ENCODE data around the gene KAZALD1. TPM values are rescaled to one million over a fixed set of nuclear protein-coding genes. Genes with fewer than 3 reads are reported as not detected.

Gene KAZALD1
- total RNA-seq, 1 experiment from 2014 or later = 16.0 TPM

DNA sequence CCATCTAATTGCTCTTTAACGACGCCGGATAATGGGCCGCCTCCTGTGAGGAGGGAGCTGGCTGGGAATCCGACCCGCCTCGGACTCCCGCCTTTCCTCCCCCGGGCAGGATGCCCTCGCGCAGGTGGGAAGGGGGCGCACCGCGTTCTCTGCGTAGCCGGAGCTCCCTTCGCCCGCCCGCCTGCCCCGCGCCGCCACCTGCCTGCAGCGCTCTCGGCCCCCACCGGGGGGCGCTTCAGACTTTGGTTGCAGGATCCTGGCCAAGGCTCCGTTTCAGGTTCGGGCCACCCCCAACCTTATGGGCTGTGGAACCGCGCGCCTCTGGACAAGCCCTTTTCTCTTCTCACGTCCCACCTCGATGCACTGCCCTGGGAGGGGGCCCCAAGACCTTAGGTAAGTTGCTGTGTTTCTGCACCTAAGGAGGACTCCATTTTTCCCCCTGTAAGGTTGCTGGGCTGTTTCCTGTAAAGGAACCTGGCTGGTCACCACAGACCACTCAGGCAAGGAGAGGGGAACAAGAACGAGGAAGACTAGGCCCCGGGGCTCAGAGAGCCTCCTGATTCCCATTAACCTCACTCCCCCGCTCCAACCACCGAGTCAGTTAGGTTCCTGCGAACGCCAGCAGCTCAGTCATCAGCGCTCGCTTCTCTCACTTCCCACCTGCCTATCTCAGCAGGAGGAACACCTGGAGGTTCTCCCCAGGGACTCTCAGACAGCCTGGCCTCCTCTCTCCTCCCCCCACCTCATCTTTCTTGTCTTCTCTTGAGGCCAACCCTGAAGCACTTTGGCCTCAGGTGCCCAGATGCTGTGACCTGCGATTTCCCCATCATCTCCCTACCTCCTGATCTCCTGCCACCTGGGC lies 11.3 kb upstream of the KAZALD1 start:
- Histone ChIP-seq H4K20me1 (ENCODE audit: insufficient read depth) (no peaks in the 10 kb centered on the region), H3K4me3 (replicated peaks in 1 of 2; ENCODE audit: low read depth in 1 of 2, low read length in 2 of 2) (peak overlapping the region in 1 of 2 experiments; percentile 38; a peak in 3 of 4 replicates), H2AFZ (ENCODE audit: low read depth, low read length, poor library complexity, severe bottlenecking) (no peak overlapping the region), H3K9ac (ENCODE audit: low read length) (peak overlapping the region; percentile 51), H3K36me3 (ENCODE audit: control insufficient read depth in 1 of 2, insufficient read depth in 2 of 2, low read length in 2 of 2) (peaks cover 2 to 8% of the 10 kb centered on the region in 2 experiments; a peak in 1 of 4 replicates), H3K27ac (ENCODE audit: low read depth, low read length) (no peak overlapping the region; the same call in 1 of the 2 replicates), H3K9me2 (ENCODE audit: insufficient read depth) (no peaks in the 10 kb centered on the region), H3K4me1 (ENCODE audit: control insufficient read depth in 1 of 2, insufficient read depth in 2 of 2, low read length in 2 of 2) (peaks cover 18 to 36% of the 10 kb centered on the region in 2 experiments), H3K9me3 (ENCODE audit: control insufficient read depth in 1 of 2, insufficient read depth in 1 of 2, low read depth in 1 of 2, low read length in 2 of 2) (no peaks in the 10 kb centered on the region), H3K4me2 (ENCODE audit: low read length) (peak overlapping the region; percentile 70), H3K27me3 (ENCODE audit: insufficient read depth, low read length) (no peaks in the 10 kb centered on the region), H3K79me2 (ENCODE audit: insufficient read depth, low read length) (peaks cover 55% of the 10 kb centered on the region)
- no peak for DNase-seq (ENCODE audit: low read depth, low spot score)
- BruUV-seq (replicated peaks) = TSS peak; percentile 44
- intact Hi-C loops (cut with micrococcal nuclease) = no loop called here
- TF ChIP-seq ZNF274 (IDR thresholded peaks at IDR 0.05; ENCODE audit: low read depth, low read length) (no peak), CBX3 (IDR thresholded peaks at IDR 0.05; ENCODE audit: low read depth) (no peak), EGR1 (IDR thresholded peaks at IDR 0.05; ENCODE audit: low read depth) (no peak), POLR2AphosphoS5 (IDR thresholded peaks at IDR 0.05; ENCODE audit: low read depth, low read length) (peak; percentile 43; the same call in 1 of the 2 replicates), ATF3 (IDR thresholded peaks at IDR 0.05) (no peak), RAD21 (IDR thresholded peaks at IDR 0.05; ENCODE audit: low read depth) (no peak), EZH2 (IDR thresholded peaks at IDR 0.05) (no peak), POLR2A (IDR thresholded peaks at IDR 0.05; ENCODE audit: borderline replicate concordance, extremely low read depth, insufficient read depth, insufficient read length) (no peak), JUND (IDR thresholded peaks at IDR 0.05) (no peak), CTCF (IDR thresholded peaks at IDR 0.05 in 2 of 3, conservative IDR thresholded peaks at IDR 0.05 in 1 of 3; ENCODE audit: borderline replicate concordance in 1 of 3, insufficient read depth in 1 of 3, low read depth in 2 of 3, low read length in 2 of 3) (peak in 2 of 3 experiments; percentile 98; a peak in 4 of 6 replicates), SP1 (IDR thresholded peaks at IDR 0.05; ENCODE audit: low read depth) (no peak), EZH2phosphoT487 (IDR thresholded peaks at IDR 0.05; ENCODE audit: borderline replicate concordance) (no peak)
- ChIA-PET CTCF (interaction anchor here (0.6 to 6.1 kb wide), 32 partner anchors 9 to 520 kb away, joined by 3 to 118 read pairs (median 5); partner anchors contain the start of genes KAZALD1, PDZD7 and SFXN3), POLR2A (interaction anchor here (0.8 to 3.6 kb wide), 7 partner anchors 7 to 91 kb away, joined by 3 to 33 read pairs (median 8); partner anchors contain the start of genes KAZALD1, PDZD7 and SFXN3), RAD21 (ENCODE audit: low non-redundant PET in 1 of 2, low total read pairs in 2 of 2, uncharacterized antibody in 2 of 2, unreplicated experiment in 2 of 2) (interaction anchor here (0.6 to 3.0 kb wide), 9 partner anchors 9 to 92 kb away, joined by 3 to 17 read pairs (median 6); partner anchors contain the start of gene KAZALD1 (in 1 of the 2))
- ATAC-seq = peak; percentile 90

Measured in HCT116 (cell line).